SK-N-MC (cell line): ENCODE measurements around the gene CYP27C1.

Experiments
- EZH2 ChIP-seq: fragments of 200-600 bp; sonication (generic); IDR thresholded peaks from one replicate; pipeline ENCODE4 v1.6.1; 2017; ENCODE audit warnings: antibody characterized with exemption
- POLR2AphosphoS5 ChIP-seq: IDR thresholded peaks from 2 replicates; pipeline ENCODE4 v1.6.1; 2012; ENCODE audit warnings: mild to moderate bottlenecking, low read depth, low read length, borderline replicate concordance

DNA sequence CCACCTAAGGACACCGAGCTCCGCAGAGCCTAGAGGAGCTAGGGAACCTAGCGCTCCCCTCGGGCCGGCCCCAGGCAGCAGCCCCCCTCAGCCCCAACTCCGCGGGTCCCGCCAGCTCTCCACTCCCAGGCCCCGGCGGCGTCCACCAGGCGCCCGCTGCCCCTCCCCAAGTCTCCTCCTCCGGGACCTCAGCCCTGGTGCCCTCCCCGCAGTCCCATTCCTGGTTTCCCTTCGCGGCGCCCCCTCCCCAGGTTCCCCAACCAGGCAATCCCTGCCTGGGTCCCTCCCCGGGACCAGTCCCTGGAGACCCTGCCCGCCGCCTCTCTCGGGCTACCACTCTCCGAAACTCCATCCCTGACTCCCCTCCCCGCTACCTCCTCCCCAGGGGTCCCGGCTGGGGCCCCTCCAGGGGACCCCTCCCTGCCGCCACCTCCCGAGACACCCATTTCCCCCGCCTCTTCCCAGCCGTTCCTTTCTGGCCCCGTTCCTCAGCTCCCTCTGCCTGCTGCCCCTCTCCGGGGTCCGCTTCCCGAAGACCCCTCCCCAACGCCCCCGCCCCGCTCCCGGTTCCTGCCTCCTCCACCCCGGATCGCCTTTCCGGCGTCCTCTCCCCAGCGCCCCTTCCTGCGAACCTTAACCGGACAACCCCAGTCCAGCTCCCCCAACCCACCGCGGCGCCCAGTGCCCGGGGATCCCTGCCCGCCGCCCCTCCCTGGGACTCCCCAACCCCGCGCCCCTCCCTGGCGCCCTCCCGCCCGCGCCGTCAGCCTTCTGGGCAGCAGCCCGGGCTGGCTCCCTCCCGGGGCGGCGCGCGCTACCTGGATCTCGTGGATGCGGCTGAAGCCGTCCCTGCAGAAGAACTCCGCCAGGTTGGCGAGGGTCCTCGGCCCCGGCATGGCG lies 678 bp downstream of the CYP27C1 start:
- TF ChIP-seq POLR2AphosphoS5 (no peak), EZH2 (no peak)
